Stimulated activated CD4-positive, alpha-beta T cell treated with anti-CD3 and anti-CD28 coated beads, TNF-alpha, amount 100 ng/mL, for 48 hours (primary cell): ENCODE data around the gene FAU.
A peak's percentile ranks its signal among the peaks of the same experiment; 100 is the strongest.

Source experiments
- DNase-seq, 3 donors: peaks; one replicate each; pipeline ENCODE4 v3.0.0-alpha.2; 2020; ENCODE audit warnings: low read depth in 3 of 3

The FAU gene

GRCh38 chr11:65135633-65136145, 13.8 kb upstream of the FAU start:
- no peak for DNase-seq

- peak; percentile 66 to 76 (median 71) for DNase-seq
Measured at GRCh38 chr11:65134952-65135632, 13.2 kb upstream of the FAU start.

DNA sequence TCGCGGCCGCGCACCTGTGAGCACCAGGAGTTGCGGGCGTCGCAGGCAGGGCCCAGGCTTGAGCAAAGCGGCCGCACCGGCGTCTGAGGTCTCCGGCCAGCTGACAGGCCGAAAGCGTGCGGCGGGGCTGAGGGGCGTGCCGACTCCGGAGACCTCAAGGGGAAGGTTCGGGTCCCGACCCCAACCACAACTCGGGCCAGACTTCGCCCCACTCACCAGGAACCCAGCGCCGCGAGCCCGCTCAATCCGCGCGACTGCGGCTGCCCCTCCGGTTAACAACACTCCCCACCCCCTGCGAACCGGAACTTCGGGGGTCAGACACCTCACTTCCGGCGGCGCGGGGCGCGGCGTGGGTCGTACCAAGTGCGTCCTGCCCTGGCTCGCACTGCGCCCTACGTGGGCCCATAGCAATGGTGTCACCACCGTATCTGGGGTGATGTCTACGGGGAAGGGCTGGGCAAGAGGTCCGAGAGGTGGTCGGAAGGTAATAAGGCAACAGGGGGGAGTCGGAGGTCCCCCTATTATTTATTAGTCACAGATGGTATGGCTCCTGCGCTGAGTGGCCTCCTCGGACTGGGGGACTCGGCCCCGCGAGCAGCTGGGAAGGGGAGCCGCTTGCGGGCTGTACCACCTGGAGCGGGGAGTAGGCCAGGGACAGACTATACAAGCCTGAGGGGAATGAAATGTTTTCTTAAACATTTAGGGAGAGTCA, 12.5 kb upstream of the FAU start, which contains the start of gene SYVN1:
SYVN1 (minus strand) TSS at position 280 of the 712 bp plus-strand sequence. CDS start 918 bp downstream, outside the sequence.
- peak; percentile 81 to 89 (median 82) for DNase-seq

DNA sequence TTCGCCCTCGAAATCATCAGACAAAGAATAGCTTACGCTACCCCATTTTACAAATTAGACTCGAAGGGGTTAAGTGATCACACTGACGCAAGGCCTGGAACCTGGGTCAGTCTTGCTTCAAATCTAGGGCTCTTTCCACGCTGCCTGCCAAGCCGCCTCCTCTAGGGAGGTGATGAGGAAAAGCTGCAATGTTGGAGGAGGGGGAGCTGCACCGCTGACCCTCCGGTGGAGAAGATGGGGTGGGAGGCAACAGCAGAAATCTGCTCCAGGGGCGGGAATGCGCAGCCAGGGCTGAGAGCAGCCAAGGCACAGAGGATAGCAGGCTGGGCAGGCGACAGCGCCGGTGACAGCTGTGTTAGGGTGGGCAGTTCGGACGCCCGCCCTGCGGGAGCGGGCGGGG, 11.8 kb upstream of the FAU start:
- no peak for DNase-seq

- peak in 1 of 3 donors; percentile 71 for DNase-seq
Measured at GRCh38 chr11:65132988-65133700, 11.2 kb upstream of the FAU start.

DNA sequence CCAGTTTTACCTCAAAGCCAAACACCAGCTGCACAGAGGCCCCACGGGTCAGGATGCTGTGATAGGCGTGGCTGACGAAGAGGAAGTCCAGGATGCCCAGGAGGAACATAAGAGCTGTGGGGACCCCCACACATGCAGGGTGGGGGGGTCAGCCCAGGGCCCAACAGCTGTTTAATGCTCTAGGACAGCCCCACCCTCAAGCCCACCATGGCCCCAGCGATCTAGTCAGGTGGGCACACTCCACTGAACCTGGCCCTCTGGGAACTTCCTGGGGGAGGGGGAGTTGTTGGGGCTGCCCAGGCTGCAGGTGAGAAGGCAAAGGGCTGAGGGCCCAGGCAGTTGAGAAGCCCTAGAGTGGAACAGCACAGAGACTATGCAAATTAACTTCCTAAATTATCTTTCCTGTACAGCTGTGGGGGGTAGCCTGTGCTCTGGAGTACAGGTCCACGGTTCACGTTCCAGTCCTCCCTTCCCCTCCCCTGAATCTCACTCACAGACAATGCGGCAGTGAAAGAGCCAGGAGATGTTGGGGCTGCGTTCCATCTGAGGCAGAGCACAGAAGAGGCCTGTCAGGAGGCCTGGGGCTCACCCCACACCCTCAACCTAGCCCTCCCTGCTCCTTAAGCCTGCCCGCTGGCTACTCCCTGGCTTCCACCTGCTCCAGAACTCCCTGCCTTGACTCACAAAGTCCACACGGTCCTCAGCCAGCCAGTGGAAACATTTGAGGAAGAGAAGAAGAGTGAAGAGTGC, 10.5 kb upstream of the FAU start:
- DNase-seq = no peak

DNA sequence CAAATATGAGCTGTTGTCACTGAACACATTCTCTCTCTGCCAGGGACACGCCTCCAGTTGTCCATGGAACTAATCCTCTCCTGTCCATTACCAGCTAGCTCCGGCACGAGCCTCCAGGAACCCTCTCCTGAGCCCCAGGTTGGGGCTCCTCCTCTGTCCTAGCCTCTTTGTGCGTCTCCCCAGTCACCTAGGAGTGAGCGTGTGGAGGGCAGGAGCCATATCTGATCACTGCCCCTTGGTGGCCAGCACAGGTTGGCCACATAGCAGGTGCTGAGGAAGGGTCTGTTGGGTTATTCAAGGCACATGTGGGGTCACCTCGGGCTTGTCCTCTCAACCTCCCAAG, 9.9 kb upstream of the FAU start:
- DNase-seq = no peak

- DNase-seq = no peak
Measured at GRCh38 chr11:65131417-65131776, 9.5 kb upstream of the FAU start.

GRCh38 chr11:65130631-65131416, 8.9 kb upstream of the FAU start:
- DNase-seq = no peak

- DNase-seq = no peak
Measured at GRCh38 chr11:65129649-65130441, 7.9 kb upstream of the FAU start.

- no peak for DNase-seq
Measured at GRCh38 chr11:65128182-65129145, 6.5 kb upstream of the FAU start.

DNA sequence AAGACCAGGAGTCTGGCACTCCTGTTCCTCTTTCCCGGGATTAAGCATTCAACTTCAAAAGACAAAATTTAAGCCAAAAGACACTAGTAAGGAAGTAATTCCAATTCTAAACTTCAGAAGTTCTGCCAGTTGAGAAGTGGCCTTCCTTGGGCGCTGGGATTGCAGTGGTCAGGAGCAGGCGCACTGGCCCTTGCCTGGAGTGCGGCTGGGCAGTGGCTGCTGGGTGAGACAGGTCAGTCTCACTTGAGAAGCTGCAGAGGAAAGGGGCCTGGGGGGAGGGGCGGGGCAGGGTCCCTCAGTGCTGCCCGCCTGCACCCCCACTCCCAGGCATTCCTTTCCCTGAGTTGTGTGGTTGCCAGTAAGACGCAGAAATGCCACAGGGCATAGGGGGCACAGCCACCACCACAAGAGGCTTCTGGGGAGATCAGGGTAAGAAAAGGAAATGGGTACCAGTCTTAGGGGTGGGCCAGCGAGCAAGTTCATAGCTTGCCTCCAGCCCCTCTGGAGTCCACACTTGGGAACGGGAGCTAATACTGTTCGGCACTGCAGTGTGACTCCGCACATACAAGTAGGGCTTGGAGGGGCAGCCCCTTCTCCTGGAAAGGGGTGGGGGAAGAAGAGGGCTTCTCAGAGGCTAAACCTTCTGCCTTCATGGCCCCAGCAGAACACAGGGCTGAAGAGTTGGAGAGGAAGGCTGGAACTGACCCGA, 5.7 kb upstream of the FAU start:
- DNase-seq = no peak

DNA sequence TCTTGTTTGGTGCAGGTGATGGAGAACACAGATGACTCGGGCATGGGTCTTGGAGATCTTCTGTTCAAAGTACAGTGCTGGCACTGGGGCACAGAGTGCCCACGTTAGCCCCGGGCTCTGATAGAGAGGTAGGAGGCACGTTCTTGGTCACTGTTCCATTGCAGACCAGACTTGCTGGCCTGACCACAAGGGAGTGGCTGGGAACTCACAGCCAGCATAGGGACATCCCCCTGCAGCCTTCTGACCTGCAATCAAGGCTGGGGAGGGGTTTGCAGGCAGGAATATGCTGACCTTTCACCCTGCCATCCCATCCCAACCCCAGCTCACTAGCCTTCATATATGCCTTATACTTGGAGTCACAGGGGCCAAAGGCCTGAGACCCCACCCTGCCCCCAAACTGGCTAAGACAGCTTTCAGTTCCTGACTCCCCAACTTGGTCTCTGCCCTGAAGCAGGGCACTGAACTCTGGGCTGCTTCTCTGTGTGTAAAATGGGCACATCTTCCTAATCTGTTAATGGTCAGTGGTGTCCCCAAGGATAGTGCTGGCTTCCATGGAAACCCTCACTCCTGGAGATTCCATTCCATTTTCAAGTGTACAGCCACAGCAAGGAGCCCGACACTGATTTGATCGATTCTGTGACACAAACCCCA, 4.8 kb upstream of the FAU start:
- no peak for DNase-seq

DNA sequence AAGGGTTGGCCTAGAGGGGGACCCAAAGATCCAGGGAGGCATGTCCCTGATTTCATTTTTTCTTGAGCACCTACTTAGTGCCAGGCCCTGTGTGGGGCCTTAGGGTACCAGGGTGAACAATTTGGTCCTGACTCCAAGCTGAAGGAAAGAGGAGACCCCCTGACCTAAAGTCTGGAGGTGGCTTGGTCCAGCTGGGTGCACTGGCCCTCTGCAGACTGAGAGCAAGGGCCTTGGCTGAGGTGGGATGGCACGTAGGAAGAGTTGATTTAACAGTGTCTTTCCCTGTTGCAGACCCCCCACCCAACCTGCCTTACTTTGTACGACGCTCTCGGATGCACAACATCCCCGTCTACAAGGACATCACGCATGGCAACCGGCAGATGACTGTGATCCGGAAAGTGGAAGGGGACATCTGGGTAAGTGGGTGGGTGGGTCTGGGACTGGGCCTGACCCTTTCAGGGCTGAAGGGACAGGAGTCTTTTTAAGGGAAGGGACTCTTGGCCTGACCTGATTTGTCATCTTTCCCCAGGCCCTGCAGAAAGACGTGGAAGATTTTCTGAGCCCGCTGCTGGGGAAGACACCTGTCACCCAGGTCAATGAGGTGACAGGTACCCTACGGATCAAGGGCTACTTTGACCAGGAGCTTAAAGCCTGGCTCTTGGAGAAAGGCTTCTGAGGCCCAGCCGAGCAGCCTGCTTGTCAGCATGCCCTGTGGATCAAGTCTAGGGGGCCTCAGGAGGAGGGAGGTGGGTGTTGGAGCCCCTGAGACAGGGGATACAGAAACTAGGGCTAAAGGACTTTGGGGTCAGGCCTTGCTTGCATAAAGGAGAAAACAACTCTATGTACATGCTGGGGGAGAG, 3.5 kb upstream of the FAU start:
- DNase-seq = no peak

GRCh38 chr11:65124480-65125196, 2.7 kb upstream of the FAU start:
- no peak for DNase-seq

DNA sequence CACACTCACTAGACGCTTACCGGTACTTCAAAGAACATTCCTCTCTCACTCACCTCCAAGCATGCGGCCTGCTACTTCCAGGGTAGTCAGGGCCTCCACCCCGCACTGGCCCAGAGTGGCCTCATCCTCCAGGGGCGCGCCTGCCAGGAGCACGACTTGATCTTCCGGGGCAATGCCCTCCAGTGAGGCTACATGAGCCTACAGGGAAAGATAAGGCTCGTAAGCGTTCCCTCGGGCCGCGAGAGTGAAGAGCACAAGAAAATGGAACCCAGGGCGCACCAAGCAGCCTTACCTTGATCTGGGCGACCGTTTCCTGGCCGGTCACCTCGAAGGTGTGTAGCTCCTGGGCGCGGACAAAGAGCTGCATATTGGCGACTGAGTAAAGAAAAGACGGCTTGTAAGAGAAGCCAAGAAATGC, 478 bp downstream of the FAU start:
- no peak for DNase-seq
